ENCODE measurements around the gene WDR37. TPM values are rescaled to one million over a fixed set of nuclear protein-coding genes. Genes with fewer than 3 reads are reported as not detected.
A peak's percentile ranks its signal among the peaks of the same experiment; 100 is the strongest.

Gene WDR37
- total RNA-seq, 2 donors from 2014 or later, result 11.9 to 22.8 TPM

GRCh38 chr10:1119027-1119426 is 62.8 kb downstream of the WDR37 start:
- WGBS, result 35% methylated on average over 8 of the region's 8 CpGs
- H3K4me1 ChIP-seq (replicated peaks), result peaks cover 4% of the 10 kb centered on the region
- H3K9me3 ChIP-seq, result no peaks in the 10 kb centered on the region
- H3K27me3 ChIP-seq (replicated peaks; ENCODE audit: insufficient read depth), result no peaks in the 10 kb centered on the region
- no peak for DNase-seq (ENCODE audit: low spot score)
- H3K36me3 ChIP-seq, result no peaks in the 10 kb centered on the region
- intact Hi-C loops (cut with DNase I), result no loop called here
- no peak overlapping the region for H3K4me3 ChIP-seq
- no peak overlapping the region for H3K27ac ChIP-seq
- TF ChIP-seq POLR2AphosphoS5 (IDR thresholded peaks at IDR 0.05), result peak; percentile 52
- no peak for TF ChIP-seq CTCF (IDR thresholded peaks at IDR 0.05)

- no peaks in the 10 kb centered on the region for H3K36me3 ChIP-seq
- DNase-seq (ENCODE audit: low spot score), result no peak
- TF ChIP-seq POLR2A (IDR thresholded peaks at IDR 0.05) (no peak), POLR2AphosphoS5 (IDR thresholded peaks at IDR 0.05) (no peak), CTCF (IDR thresholded peaks at IDR 0.05) (no peak)
- peaks cover 4% of the 10 kb centered on the region for H3K4me1 ChIP-seq (replicated peaks)
- intact Hi-C loops (cut with DNase I), result no loop called here
- no peak overlapping the region for H3K4me3 ChIP-seq
- no peaks in the 10 kb centered on the region for H3K9me3 ChIP-seq
- WGBS, result 87% methylated on average over 6 of the region's 6 CpGs
- no peak overlapping the region for H3K27ac ChIP-seq
- no peaks in the 10 kb centered on the region for H3K27me3 ChIP-seq (replicated peaks; ENCODE audit: insufficient read depth)
Observed at GRCh38 chr10:1119501-1119900, 63.3 kb downstream of the WDR37 start.

DNA sequence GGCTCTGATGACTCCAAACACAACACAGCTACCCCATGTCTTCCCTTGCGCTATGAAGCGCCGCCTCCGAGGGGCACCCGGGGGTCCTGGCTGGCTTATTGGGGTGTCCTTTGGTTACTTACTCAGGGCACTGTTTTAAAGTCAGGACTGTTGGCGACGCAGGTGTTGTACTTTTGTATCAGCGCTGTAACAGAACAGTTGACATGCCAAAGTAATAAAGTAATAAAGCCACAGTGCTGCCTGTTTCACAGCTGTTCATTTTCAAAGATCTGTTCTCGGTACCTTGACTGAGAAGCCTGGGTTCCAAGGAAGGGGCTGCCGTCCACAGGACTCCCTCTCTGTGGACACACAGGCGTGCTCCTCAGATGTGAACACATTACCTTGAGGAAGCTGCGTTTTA is 64.1 kb downstream of the WDR37 start:
- intact Hi-C loops (cut with DNase I), result no loop called here
- Histone ChIP-seq H3K27me3 (replicated peaks; ENCODE audit: insufficient read depth) (no peaks in the 10 kb centered on the region), H3K36me3 (peaks cover 0 to 3% of the 10 kb centered on the region in 2 donors), H3K27ac (no peak overlapping the region), H3K9me3 (no peaks in the 10 kb centered on the region), H3K4me1 (replicated peaks) (peaks cover 4% of the 10 kb centered on the region), H3K4me3 (no peak overlapping the region)
- DNase-seq (ENCODE audit: low spot score), result no peak
- WGBS, result 67% methylated on average over 12 of the region's 12 CpGs
- no peak for TF ChIP-seq POLR2A (IDR thresholded peaks at IDR 0.05)

GRCh38 chr10:1120801-1121211 is 64.6 kb downstream of the WDR37 start:
- Histone ChIP-seq H3K27ac (no peak overlapping the region), H3K9me3 (no peaks in the 10 kb centered on the region), H3K4me1 (replicated peaks) (peaks cover 4% of the 10 kb centered on the region), H3K27me3 (replicated peaks; ENCODE audit: insufficient read depth) (no peaks in the 10 kb centered on the region), H3K4me3 (no peak overlapping the region), H3K36me3 (peaks cover 0 to 5% of the 10 kb centered on the region in 2 donors)
- TF ChIP-seq CTCF (IDR thresholded peaks at IDR 0.05) (no peak), POLR2AphosphoS5 (IDR thresholded peaks at IDR 0.05) (no peak), POLR2A (IDR thresholded peaks at IDR 0.05) (no peak)
- intact Hi-C loops (cut with DNase I), result no loop called here
- DNase-seq (ENCODE audit: low spot score), result no peak
- 63% methylated on average over 22 of the region's 22 CpGs for WGBS

DNA sequence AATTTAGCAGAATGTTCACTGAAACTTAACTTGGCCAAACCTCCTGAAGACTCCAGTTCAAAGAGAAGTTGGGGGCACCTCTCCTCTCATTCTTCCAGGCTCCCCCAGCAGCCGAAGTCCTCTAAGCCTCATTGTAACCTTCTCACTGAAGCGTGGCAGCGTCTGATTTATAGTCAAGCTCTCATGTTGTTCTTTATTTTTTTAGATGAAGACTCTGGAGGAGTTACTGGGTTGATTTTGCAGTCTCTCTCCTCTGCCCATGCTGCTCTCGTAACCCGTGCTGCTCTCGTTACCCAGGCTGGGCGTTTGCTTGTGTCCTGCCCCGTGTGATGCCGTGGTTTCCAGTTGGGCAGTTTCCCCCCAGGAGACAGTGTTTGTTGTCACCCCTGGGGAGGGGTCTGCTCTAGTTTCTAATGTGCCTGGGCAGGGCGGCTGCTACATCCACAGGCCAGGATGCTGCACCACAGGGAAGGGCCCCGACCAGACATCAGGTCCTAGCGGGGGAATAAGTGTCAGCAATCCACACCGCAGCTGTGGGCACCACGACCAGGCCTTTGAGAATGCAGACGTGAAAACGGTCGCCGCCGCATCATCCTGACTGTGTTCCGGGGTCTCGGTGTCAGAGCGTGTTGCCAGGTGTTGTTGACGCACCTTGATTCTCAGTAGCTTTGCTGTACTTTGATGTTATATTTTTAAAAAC is 65.2 kb downstream of the WDR37 start:
- intact Hi-C loops (cut with DNase I), result no loop called here
- no peak overlapping the region for H3K4me3 ChIP-seq
- no peaks in the 10 kb centered on the region for H3K27me3 ChIP-seq (replicated peaks; ENCODE audit: insufficient read depth)
- no peaks in the 10 kb centered on the region for H3K9me3 ChIP-seq
- DNase-seq (ENCODE audit: low spot score), result no peak
- TF ChIP-seq POLR2AphosphoS5 (IDR thresholded peaks at IDR 0.05), result no peak
- no peak for TF ChIP-seq CTCF (IDR thresholded peaks at IDR 0.05)
- TF ChIP-seq POLR2A (IDR thresholded peaks at IDR 0.05), result no peak
- H3K27ac ChIP-seq, result no peak overlapping the region
- peaks cover 4% of the 10 kb centered on the region for H3K4me1 ChIP-seq (replicated peaks)
- H3K36me3 ChIP-seq, result peaks cover 0 to 5% of the 10 kb centered on the region in 2 donors
- 85% methylated on average over 23 of the region's 23 CpGs for WGBS

Data from prostate gland (tissue), 2 donors.